Upper lobe of left lung (tissue), 4 donors: ENCODE data around the gene OGDH.

Experiments
- CTCF ChIP-seq, 6 experiments: fragments of 450-650 bp in 4 of 6; fragments of 200-600 bp in 2 of 6; sonication (generic) in 2 of 6; IDR thresholded peaks; one replicate each; pipeline ENCODE4 v1.5.1; 2016 to 2019; ENCODE audit warnings: antibody characterized with exemption in 6 of 6
- EP300 ChIP-seq, 4 donors: sonication (generic); formaldehyde crosslinking; IDR thresholded peaks; one replicate each; pipeline ENCODE4 v1.5.1; 2017; ENCODE audit warnings: antibody characterized with exemption in 4 of 4, control low read depth in 2 of 4
- POLR2A ChIP-seq, 4 donors: fragments of 450-650 bp; IDR thresholded peaks; one replicate each; pipeline ENCODE4 v1.5.1; 2016 to 2017; ENCODE audit warnings: antibody characterized with exemption in 4 of 4, mild to moderate bottlenecking in 2 of 4
- POLR2AphosphoS5 ChIP-seq, 2 donors: sonication (generic); formaldehyde crosslinking; IDR thresholded peaks; one replicate each; pipeline ENCODE4 v1.5.1; 2017; ENCODE audit warnings: antibody characterized with exemption in 2 of 2

DNA sequence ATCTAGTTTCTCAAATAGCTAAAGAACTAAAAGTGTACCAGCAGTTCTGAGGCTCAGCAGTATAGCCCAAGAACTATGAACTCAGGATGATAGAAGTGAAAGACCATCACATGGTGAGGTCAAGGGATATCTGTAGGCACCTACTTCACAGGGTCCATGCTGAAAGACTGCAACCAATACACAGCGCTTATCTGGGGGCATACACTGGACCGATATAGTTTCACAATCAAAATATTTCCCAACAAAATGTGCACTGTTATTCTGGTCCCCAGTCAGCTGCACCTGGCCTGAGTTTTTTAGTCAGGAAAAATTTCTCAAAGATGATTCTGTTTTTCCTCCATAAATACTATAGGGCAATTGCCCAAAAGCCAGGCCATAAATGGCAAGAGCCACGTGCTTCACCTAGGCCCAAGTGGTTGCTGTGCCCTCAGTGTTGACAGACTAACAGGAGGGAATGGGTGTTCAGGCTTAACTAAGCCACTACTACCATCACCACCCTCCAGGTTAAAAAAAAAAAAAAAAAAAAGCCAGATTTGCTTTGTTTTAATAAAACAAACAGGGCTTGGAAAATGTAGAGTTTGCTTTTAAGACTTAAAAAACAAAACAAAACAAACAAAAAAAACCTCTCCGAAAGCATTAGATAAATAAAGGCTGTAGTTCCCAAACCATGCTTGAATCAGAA, 58.5 kb downstream of the OGDH start:
- TF ChIP-seq POLR2A (IDR thresholded peaks at IDR 0.05) (no peak), CTCF (IDR thresholded peaks at IDR 0.05) (no peak), POLR2AphosphoS5 (IDR thresholded peaks at IDR 0.05) (no peak), EP300 (IDR thresholded peaks at IDR 0.05) (no peak)
